M059J (cell line): ENCODE measurements around the gene RPS6KA2. TPM values are rescaled to one million over a fixed set of nuclear protein-coding genes. Genes with fewer than 3 reads are reported as not detected.
"Not testable (repeated sequence)": the region's sequence is repeated elsewhere in the genome, so short reads cannot be mapped to it uniquely, and the experiment has no call there.

ENCODE experiments used
- DNase-seq: peaks from one replicate; pipeline ENCODE4 v3.0.0-alpha.2; 2012; ENCODE audit warnings: low read depth
- total RNA-seq: library from RNA; depleted of rRNA; stranded (reverse); fragments of >200 nt; shearing (Covaris generic); gene quantifications from 2 replicates; pipeline ENCODE4 v1.2.3, GENCODE V29; 2014

RPS6KA2 gene
- total RNA-seq, 1 experiment from 2014 or later: 1.9 TPM

- no peak for DNase-seq
Observed at GRCh38 chr6:166635013-166635970, 8.2 kb upstream of the RPS6KA2 start.

- not testable (repeated sequence) for DNase-seq
Observed at GRCh38 chr6:166634581-166634980, 7.5 kb upstream of the RPS6KA2 start.

- DNase-seq: peak; percentile 69
Observed at GRCh38 chr6:166633732-166634535, 6.9 kb upstream of the RPS6KA2 start.

- no peak for DNase-seq
Observed at GRCh38 chr6:166632731-166633130, 5.7 kb upstream of the RPS6KA2 start.

- no peak for DNase-seq
Observed at GRCh38 chr6:166630462-166630861, 3.4 kb upstream of the RPS6KA2 start.

GRCh38 chr6:166629628-166630027 is 2.6 kb upstream of the RPS6KA2 start:
- DNase-seq: peak; percentile 16

GRCh38 chr6:166627875-166628801 is 1.1 kb upstream of the RPS6KA2 start:
- peak; percentile 30 for DNase-seq

- DNase-seq: peak; percentile 15
Observed at GRCh38 chr6:166626177-166627032, 646 bp downstream of the RPS6KA2 start.

GRCh38 chr6:166625356-166625755 is 1.7 kb downstream of the RPS6KA2 start:
- no peak for DNase-seq

GRCh38 chr6:166624275-166624674 is 2.8 kb downstream of the RPS6KA2 start:
- DNase-seq: no peak

- peak; percentile 22 for DNase-seq
Observed at GRCh38 chr6:166623318-166623717, 3.7 kb downstream of the RPS6KA2 start.

- DNase-seq: no peak
Observed at GRCh38 chr6:166621114-166621540, 5.9 kb downstream of the RPS6KA2 start.

- no peak for DNase-seq
Observed at GRCh38 chr6:166620478-166621113, 6.5 kb downstream of the RPS6KA2 start.

GRCh38 chr6:166619912-166620311 is 7.1 kb downstream of the RPS6KA2 start:
- DNase-seq: peak; percentile 75

GRCh38 chr6:166618866-166619761 is 7.9 kb downstream of the RPS6KA2 start:
- DNase-seq: no peak

GRCh38 chr6:166618251-166618650 is 8.8 kb downstream of the RPS6KA2 start:
- no peak for DNase-seq

- DNase-seq: no peak
Observed at GRCh38 chr6:166617359-166617758, 9.7 kb downstream of the RPS6KA2 start.

- no peak for DNase-seq
Observed at GRCh38 chr6:166616261-166617238, 10.5 kb downstream of the RPS6KA2 start.
